AG09319 (cell line): ENCODE results near the gene PMS2.

ENCODE experiments used
- DNase-seq: peaks from one replicate; pipeline ENCODE4 v3.0.0-alpha.2; 2010; ENCODE audit warnings: low read depth; ENCODE audit errors: extremely low read depth
- TF ChIP-seq, protein P1 (sequence below): IDR thresholded peaks from 2 replicates; pipeline ENCODE4 v1.5.1; 2011; ENCODE audit warnings: low read depth, mild to moderate bottlenecking, inconsistent platforms, low read length, moderate library complexity

Gene PMS2

DNA sequence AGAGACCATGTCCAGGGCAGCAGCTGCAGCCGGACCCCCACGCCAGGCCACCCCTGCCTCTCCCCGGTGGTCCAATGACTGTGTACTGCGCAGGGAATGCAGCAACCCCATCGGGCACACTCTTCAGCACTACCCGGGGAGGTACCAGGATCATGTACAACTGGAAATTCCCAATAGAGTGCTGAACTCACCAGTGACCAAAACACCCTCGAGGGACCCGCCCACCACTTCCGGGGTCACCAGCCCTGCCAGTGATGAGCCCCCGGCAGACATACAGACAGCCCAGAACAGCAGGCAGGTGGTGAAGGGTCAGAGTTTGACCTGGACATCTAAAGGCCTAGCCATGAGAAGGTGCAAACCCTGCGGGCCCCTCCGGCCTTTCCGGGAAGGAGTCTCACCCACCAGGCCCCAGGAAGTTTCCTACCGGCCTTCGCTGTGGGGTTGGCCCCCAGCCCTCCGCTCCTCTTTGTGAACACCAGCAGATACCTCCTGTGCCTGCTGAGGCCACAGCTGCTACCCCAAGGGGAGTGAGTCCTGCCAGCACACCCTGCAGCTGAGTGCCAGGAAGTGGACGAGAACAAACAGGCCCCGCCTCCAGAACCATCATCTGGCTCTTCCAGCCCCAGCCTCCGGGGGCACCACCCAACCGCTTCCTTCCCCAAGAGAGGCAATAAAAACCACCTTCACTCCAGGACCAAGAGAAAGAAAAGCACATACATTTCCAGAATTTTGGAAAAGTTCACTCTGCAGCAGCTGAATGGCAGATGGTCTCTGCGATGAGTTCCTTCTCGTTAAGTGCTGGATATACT, 17.4 kb upstream of the PMS2 start:
- DNase-seq, result no peak
- TF ChIP-seq, protein P1, sequence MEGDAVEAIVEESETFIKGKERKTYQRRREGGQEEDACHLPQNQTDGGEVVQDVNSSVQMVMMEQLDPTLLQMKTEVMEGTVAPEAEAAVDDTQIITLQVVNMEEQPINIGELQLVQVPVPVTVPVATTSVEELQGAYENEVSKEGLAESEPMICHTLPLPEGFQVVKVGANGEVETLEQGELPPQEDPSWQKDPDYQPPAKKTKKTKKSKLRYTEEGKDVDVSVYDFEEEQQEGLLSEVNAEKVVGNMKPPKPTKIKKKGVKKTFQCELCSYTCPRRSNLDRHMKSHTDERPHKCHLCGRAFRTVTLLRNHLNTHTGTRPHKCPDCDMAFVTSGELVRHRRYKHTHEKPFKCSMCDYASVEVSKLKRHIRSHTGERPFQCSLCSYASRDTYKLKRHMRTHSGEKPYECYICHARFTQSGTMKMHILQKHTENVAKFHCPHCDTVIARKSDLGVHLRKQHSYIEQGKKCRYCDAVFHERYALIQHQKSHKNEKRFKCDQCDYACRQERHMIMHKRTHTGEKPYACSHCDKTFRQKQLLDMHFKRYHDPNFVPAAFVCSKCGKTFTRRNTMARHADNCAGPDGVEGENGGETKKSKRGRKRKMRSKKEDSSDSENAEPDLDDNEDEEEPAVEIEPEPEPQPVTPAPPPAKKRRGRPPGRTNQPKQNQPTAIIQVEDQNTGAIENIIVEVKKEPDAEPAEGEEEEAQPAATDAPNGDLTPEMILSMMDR, result no peak; the same call in 1 of the 2 replicates

DNA sequence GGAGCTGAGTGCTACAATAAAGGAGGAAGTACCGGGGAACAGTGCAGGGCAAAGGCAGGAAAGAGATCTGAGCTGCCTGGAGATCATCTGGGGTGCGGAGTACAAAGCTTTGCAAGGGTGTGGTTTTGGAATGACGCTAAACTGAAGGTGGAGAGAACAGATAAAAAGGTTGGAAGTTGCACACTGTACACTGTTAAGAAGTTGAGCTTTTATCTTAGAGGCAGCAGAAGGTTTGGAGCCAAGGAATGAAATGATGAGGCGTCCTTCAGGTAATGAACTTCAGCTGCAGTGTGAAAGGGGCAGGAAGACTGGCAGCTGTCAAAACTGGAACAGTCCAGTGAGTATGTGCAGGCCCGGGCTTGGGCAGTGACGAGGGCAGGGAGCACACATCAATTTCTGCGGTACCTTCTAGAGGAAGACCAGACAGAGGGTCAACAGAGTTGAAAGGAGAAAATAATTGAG, 15.2 kb upstream of the PMS2 start:
- no peak for DNase-seq
- TF ChIP-seq, protein P1, result no peak

DNA sequence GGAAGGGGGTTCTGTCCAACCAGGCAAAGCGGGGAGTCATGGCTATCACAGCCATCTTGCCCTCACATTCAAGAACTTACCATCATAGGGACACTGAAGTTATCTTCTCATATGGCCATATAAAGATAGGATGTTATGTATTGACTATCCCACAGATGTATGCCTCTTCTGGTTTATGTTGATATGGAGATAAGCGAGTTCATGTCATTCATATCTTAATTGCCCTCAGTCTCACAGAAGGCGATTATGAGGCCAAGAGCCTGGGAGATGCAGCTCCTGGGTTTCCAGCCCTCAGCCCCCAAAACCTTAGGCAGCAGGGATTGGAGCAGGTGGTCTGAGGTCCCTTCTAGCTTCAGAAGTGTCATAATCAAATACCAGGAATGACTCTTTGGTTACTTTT, 13.9 kb upstream of the PMS2 start:
- no peak for DNase-seq
- TF ChIP-seq, protein P1, result no peak

DNA sequence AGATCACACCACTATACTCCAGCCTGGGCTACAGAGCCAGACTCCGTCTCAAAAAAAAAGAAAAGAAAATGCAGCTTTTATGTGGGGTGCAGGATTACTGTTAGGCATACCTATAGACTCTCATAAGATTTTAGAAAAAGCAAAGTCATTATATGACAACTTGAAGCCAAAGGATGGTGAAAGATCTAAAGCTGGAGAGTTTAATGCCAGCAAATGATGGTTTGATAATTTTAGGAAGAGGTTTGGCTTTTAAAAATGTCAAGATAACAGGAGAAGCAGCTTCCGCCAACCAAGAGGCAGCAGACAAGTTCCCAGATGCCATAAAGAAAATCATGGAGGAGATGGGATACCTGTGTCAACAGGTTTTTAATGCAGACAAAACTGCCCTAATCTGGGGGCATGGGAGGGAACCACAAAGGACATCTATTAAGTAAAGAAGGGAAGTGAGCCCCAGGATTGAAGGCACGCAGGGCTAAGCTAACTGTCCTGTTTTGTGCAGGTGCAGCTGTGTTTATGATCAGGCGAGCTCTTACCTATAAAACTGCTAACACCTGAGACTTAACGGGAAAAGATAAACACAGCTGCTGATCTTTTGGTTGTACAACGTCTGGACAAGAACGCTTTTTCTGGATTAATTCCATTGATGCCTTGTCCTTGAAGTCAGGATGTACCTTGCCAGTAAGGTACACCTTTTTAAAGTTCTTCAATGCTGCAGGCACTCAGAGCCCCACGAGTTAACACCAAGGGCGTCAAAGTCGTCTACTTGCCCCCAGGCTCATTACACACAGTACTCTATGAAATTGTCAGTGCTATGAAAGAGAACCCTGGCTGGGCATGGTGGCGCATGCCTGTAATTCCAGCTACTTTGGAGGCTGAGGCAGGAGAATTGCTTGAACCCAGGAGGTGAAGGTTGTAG, 11.8 kb upstream of the PMS2 start:
- no peak for DNase-seq
- TF ChIP-seq, protein P1, result no peak

DNA sequence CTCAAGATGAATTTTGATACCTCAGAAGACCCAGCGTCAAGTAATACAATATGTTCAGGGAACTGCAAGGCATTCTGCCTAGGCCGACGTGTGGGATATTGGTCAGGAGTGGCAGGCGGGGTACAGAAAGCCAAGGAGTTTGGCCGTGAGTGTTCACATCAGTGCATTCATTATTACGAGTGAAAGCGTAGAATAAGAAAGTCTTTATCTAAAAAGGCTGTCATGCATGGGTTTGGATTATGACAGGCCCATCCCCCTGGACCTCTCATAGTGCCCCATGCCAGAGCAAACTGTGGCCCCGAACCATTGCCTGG, 7.8 kb upstream of the PMS2 start:
- TF ChIP-seq, protein P1, result no peak
- no peak for DNase-seq

DNA sequence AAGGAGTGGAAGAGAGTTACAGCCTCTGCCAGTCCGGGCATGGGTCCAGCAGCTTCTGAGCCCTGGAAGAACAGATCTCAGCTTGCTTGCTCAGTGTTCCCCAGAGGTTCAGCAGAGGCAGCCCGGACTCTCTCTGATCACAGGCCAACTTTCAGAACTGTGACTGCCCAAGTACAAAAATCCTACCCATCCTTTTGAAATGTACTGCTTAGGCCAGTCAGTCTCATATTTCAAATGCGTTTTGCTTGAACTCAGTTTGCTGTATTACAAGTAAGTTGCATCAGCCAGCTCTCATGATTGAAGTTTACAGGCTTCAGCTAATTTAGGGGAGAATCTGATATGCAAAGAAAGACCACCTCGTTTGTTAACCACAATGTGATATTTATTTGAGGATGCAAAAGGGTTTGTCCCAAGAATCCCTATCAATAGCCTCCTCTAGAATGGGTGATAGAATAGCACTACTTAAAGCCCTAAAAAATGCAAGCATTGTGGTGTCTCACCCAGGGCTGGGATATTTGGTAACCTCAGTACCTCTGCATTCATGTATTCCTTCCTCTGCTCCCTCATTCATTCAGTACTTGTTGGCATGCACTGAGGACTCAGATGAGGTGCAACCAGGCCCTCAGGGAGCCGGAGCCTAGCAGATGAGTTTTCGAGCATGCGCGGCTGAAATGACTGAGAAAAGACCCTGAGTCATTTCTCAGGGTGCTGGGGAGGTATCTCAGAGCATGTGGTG, 7.2 kb upstream of the PMS2 start:
- TF ChIP-seq, protein P1, result no peak
- DNase-seq, result peak; percentile 99
